Glomerular visceral epithelial cell (primary cell): ENCODE measurements around the gene PRAMEF13.
"Not testable (repeated sequence)": the region's sequence is repeated elsewhere in the genome, so short reads cannot be mapped to it uniquely, and the experiment has no call there.

Experiments used
- DNase-seq: peaks from one replicate; pipeline ENCODE4 v3.0.0-alpha.2; 2016; ENCODE audit errors: extremely low spot score

PRAMEF13 gene, protein sequence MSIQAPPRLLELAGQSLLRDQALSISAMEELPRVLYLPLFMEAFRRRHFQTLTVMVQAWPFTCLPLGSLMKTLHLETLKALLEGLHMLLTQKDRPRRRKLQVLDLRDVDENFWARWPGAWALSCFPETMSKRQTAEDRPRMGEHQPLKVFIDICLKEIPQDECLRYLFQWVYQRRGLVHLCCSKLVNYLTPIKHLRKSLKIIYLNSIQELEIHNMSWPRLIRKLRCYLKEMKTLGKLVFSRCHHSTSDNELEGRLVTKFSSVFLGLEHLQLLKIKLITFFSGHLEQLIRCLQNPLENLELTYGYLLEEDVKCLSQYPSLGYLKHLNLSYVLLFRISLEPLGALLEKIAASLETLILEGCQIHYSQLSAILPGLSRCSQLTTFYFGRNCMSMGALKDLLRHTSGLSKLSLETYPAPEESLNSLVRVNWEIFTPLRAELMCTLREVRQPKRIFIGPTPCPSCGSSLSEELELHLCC

GRCh38 chr1:13201309-13201708 lies at the start of gene PRAMEF13:
PRAMEF13 (minus strand) TSS chr1:13201409; CDS start chr1:13199589, 1,820 bp downstream.
- not testable (repeated sequence) for DNase-seq

DNA sequence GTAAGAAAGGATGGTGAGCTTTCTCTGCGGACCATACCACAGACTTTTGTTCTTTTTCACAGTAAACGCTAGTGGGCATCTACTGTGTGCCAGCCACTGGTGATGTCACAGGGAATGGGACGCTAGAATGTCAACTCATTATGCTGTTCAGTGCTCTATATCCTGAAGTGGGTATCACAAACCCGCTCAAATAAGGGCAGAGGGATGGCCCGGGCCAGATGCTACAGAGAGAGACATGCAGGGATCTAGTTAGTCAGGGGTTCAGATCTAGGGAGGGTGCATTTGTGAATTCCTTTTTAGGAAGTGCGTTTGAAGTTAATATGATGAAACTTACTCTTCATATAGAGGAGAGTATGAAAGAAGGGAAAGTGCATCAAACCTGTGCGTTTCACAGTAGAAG lies 45.9 kb upstream of the PRAMEF13 start:
- not testable (repeated sequence) for DNase-seq

DNA sequence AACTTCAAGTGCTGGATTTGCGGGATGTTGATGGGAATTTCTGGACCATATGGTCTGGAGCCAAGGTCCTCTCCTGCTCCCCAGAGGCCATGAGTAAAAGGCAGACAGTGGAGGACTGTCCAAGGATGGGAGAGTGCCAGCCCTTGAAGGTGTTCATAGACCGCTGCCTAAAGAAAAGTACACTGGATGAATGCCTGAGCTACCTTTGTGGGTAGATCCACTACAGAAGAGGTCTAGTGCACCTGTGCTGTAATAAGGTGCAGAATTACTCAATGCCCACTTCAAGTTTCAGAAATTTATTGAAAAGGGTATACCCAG lies 45.3 kb upstream of the PRAMEF13 start:
- not testable (repeated sequence) for DNase-seq

GRCh38 chr1:13245841-13246553 lies 44.8 kb upstream of the PRAMEF13 start:
- DNase-seq: not testable (repeated sequence)

- DNase-seq: not testable (repeated sequence)
Observed at GRCh38 chr1:13243536-13244263, 42.5 kb upstream of the PRAMEF13 start.

DNA sequence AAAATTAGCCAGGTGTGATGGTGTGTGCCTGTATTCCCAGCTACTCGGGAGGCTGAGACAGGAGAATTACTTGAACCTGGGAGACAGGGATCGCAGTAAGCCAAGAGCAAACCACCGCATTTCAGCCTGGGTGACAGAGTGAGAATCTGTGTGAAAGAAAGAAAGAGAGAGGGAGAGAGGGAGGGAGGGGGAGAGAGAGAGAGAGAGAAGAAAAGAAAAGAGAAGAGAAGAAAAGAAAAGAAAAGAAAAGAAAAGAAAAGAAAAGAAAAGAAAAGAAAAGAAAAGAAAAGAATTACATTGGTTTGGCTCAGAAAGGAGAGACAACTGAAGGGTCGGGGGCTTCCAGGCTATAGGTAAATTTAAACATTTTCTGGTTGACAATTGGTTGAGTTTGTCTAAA lies 38.4 kb upstream of the PRAMEF13 start:
- not testable (repeated sequence) for DNase-seq

DNA sequence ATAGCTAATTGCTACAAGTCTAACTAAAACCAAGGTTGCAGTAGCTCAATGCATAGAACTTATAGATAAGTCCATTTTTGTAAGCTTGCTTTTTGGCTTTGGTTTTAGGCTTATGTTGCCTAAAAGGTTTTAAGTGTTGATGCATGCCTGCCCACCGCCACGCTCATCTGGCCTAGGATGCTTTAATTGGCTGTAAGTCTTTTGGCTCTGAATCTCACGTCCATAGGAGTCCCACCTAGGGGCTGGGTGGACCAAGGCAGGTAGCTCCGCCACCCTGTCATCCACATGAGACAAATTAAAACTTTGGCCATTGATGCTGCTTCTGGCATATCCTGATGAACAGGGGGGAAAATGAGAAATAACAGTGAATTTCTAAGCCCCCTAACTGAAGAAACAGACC lies 36.4 kb upstream of the PRAMEF13 start:
- DNase-seq: not testable (repeated sequence)

DNA sequence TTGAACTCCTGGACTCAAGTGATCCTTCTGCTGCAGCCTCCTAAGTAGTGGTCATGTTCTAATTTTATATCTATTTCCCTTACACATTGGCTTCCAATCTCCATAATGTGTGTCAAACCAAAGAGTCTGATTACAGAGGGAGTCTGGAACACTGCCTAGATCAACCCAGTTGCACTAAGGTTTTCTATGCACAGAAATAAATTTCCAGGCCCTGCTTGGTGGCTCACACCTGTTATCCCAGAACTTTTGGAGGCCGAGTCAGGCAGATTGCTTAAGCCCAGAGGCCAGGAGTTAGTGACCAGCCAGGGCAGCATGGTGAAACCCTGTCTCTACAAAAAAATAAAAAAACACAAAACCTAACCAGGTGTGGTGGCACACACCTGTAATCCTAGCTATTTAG lies 32.8 kb upstream of the PRAMEF13 start:
- DNase-seq: not testable (repeated sequence)

GRCh38 chr1:13232056-13232455 lies 30.8 kb upstream of the PRAMEF13 start:
- DNase-seq: not testable (repeated sequence)

DNA sequence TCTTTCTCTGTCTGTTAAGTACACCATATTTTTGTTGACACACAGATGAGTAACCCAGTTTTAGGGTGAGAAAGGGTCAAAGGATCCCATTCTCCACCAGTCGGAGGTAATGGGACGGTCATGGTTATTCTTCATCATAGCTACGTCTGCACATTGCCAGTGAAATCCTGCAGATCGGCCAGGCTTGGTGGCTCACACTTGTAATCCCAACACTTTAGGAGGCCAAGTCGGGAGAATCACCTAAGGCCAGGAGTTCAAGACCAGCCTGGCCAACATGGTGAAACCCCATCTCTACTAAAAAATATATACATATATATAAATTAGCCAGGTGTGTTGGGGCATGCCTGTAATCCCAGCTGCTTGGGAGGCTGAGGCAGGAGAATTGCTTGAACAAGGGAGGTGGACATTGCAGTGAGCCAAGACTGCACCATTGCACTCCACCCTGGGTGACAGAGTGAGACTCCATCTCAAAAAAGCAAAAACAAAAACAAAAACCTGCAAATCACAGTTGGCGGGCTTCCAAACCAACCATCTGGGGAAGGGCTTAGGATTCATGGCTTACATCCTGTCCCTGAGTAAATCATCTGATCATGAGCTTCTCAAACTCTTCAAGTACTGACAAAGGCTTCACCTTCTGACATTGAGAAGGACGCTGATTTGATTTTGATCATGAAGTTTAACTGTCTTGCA lies 30.0 kb upstream of the PRAMEF13 start:
- not testable (repeated sequence) for DNase-seq

DNA sequence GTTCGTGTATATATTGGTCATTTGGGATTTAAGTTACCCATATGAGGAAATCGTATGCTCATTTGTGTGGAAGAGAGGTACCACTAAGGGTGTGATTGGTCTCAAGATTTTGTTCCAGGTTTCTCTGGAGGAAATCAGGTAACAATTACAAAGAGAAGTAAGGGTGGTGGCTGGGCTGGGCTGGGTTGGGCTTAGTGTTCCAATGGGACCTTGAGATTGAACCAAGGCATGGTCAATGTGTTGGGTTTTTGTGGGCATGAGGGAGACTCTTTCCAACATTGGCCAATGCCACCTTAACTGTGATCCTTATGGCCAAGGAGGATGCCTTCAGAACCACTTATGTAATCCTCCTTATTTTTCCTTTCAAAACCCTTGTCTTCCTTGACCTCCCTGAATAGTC lies 29.4 kb upstream of the PRAMEF13 start:
- DNase-seq: not testable (repeated sequence)

GRCh38 chr1:13230096-13230495 lies 28.9 kb upstream of the PRAMEF13 start:
- DNase-seq: not testable (repeated sequence)

GRCh38 chr1:13228343-13228781 lies 27.2 kb upstream of the PRAMEF13 start:
- no peak for DNase-seq

DNA sequence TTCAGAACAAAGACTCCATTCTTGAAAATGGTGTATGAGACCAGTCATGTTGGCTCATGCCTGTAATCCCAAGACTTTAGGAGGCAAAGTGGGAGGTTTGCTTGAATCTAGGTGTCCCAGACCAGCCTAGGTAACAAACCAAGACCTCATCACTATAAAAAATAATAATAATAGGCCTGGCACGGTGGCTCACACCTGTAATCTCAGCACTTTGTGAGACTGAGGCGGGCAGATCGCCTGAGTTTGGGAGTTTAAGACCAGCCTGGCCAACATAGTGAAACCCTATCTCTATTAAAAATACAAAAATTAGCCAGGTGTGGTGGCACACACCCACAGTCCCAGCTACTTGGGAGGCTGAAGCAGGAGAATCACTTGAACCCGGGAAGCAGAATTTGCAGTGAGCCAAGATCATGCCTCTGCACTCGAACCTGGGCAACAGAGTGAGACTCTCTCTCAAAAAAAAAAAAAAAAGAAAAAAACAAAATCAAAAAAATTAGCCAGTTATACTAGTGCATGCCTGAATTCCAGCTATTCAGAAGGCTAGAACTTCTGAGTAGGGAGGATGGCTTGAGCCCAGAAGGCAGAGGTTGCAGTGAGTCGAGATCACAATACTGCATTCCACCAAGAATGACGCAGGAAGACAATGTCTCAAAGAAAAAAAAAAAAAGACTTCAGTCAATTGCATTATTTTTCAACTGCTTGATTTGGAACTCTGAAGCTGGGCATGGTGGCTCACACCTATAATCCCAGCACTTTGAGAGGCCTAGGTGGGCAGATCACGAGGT lies 26.3 kb upstream of the PRAMEF13 start:
- DNase-seq: not testable (repeated sequence)

DNA sequence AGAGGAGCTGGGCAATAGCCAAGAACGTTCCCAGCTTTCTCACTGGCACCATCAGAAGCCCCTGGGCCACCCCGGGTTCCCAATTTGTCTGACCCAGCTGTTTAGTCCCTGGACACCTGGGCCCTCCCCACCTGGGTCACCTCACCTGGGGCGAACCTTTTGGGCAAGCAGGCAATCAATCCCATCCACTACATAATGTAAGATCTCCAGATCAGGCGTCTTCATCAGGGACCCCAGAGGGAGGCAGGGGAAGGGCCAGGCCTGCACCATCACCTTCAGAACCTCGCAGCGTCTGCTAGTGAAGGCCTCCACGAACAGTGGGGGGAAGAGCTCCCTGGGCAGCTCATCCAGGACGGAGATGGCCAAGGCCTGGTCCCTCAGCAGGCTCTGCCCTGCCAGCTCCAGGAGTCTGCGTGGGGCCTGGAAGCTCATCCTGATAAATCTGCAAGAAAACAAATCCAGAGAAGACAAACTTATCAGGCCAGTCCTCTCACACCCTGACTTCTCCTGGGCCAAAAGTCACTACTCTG lies 24.5 kb upstream of the PRAMEF13 start, which contains the start of gene PRAMEF18:
PRAMEF18 (minus strand) TSS at position 480 of the 530 bp plus-strand sequence; CDS start at position 432, 48 bp downstream.
- not testable (repeated sequence) for DNase-seq

DNA sequence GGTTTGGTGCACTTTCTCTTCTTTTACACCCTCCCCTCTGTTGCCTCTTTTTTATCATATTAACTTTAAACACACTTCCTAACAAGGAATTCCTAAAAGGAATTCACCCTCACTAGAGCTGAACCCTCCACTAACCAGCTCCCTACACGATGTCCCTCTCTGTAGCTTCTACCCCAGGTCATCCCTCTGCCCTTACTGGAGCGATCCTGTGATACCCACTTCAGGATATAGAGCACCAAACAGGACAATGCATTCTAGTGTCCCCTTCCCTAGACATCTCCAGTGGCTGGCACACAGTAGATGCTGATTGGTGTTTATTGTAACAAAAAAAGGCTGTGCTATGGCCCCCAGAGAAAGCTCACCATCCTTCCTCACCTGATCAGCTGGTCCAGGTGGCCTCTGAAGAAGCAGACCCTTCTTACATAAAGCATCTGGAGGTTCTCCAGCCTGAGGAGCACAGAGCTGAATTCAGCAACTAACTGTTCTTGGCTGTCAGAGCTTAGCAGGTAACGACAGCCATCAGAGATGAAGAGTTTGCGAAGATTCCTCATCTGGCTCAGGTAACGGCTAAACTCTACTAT lies 23.4 kb upstream of the PRAMEF13 start:
- DNase-seq: no peak

DNA sequence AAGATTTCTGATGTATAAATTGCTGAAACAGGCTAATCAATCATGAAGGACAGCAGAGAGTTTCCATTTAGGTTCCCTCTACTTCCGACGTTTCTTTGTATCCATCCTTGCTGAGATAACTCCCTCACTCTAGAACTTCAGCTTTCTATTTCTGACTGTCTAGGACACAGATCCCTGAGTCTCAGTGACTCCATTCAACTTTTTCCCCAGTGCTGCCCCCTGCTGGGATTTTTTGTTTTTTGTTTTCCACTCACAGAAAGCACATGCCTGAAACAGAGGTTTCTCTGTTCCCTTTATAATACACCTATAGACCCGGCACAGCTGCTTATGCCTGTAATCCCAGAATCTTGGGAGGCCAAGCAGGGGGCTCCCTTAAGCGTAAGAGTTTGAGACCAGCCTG lies 21.6 kb upstream of the PRAMEF13 start:
- DNase-seq: not testable (repeated sequence)

GRCh38 chr1:13219203-13219602 lies 18.0 kb upstream of the PRAMEF13 start:
- DNase-seq: not testable (repeated sequence)

DNA sequence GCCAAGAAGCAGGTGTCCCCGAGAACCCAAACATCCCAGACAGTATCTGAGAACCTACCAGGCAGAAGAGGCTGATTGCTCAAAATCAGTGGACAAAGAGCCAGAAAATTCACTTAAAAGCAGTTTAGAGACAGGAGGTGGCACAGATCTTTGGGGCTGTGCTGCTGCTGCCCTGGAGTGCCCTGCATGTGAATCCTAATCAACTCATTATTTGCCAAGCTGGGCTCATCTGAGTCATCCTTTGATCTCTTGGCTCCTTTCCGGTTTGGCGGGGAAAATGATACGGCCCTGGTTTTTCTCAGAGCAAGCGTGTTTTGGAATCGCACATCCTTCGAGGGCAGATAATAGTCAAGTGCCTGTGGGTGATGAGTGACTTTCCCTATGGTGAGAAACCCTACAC lies 15.4 kb upstream of the PRAMEF13 start:
- DNase-seq: not testable (repeated sequence)

DNA sequence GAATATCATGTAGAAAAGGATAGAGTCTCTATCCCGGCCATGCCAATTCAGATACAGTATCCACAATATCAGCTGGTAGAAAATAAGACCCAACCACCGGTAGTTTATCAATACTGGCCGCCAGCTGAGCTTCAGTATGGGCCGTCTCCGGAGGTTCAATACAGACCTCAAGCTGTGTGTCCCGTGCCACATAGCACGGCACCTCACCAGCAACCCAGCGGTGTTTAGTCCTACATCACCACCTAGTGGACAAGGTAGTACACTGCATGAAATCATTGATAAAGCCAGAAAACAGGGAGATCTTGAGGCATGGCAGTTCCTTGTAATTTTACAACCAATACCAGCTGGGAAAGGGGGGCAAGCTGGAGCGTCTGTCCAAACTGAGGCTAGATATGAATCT lies 7.5 kb upstream of the PRAMEF13 start:
- DNase-seq: not testable (repeated sequence)
